GM18507 (cell line): ENCODE data around the gene HTR1D.
"Not testable (repeated sequence)": the region's sequence is repeated elsewhere in the genome, so short reads cannot be mapped to it uniquely, and the experiment has no call there.

Experiments
- DNase-seq: peaks from one replicate; pipeline ENCODE4 v3.0.0; 2011; ENCODE audit warnings: low read depth; ENCODE audit not compliant: insufficient read length; ENCODE audit errors: extremely low spot score
- FAIRE-seq: peaks from 2 replicates; lab custom pipeline; 2011; peaks lifted over from hg19 to GRCh38; lab: Jason Lieb, UNC

The HTR1D gene

GRCh38 chr1:23217421-23218115 lies at the start of gene HTR1D:
Gene HTR1D (minus strand): TSS chr1:23217502. CDS start chr1:23194219, 23,283 bp downstream.
- no peak for DNase-seq
- no peak for FAIRE-seq

- no peak for FAIRE-seq
- DNase-seq = no peak
Observed at GRCh38 chr1:23263380-23263887, 46.1 kb upstream of the HTR1D start.

- not testable (repeated sequence) for DNase-seq, FAIRE-seq
Observed at GRCh38 chr1:23258082-23258481, 40.8 kb upstream of the HTR1D start.

GRCh38 chr1:23257371-23257770 lies 40.1 kb upstream of the HTR1D start:
- FAIRE-seq, DNase-seq: not testable (repeated sequence)

- DNase-seq (no peak), FAIRE-seq (no peak)
Observed at GRCh38 chr1:23254584-23254983, 37.3 kb upstream of the HTR1D start.

GRCh38 chr1:23251812-23252211 lies 34.5 kb upstream of the HTR1D start:
- DNase-seq (no peak), FAIRE-seq (no peak)

GRCh38 chr1:23249787-23250454 lies 32.6 kb upstream of the HTR1D start:
- DNase-seq (no peak), FAIRE-seq (no peak)

GRCh38 chr1:23247276-23247675 lies 30.0 kb upstream of the HTR1D start:
- FAIRE-seq (no peak), DNase-seq (no peak)

GRCh38 chr1:23246274-23246673 lies 29.0 kb upstream of the HTR1D start:
- FAIRE-seq (no peak), DNase-seq (no peak)

- no peak for DNase-seq
- no peak for FAIRE-seq
Observed at GRCh38 chr1:23244256-23244761, 27.0 kb upstream of the HTR1D start.

- no peak for DNase-seq
- no peak for FAIRE-seq
Observed at GRCh38 chr1:23242414-23242813, 25.1 kb upstream of the HTR1D start.

GRCh38 chr1:23239638-23240295 lies 22.5 kb upstream of the HTR1D start:
- no peak for FAIRE-seq
- DNase-seq = no peak

GRCh38 chr1:23238565-23238964 lies 21.3 kb upstream of the HTR1D start:
- no peak for FAIRE-seq

GRCh38 chr1:23237508-23237907 lies 20.2 kb upstream of the HTR1D start:
- no peak for FAIRE-seq
- DNase-seq = no peak

More at GRCh38 chr1:23238565-23238964, 21.3 kb upstream of the HTR1D start:
- DNase-seq = no peak

- DNase-seq (no peak), FAIRE-seq (no peak)
Observed at GRCh38 chr1:23227806-23228205, 10.5 kb upstream of the HTR1D start.

- no peak for FAIRE-seq
- no peak for DNase-seq
Observed at GRCh38 chr1:23224739-23225648, 7.7 kb upstream of the HTR1D start.

- FAIRE-seq, DNase-seq: not testable (repeated sequence)
Observed at GRCh38 chr1:23223963-23224362, 6.7 kb upstream of the HTR1D start.

- DNase-seq, FAIRE-seq: not testable (repeated sequence)
Observed at GRCh38 chr1:23223490-23223951, 6.2 kb upstream of the HTR1D start.

GRCh38 chr1:23222742-23223141 lies 5.4 kb upstream of the HTR1D start:
- DNase-seq (no peak), FAIRE-seq (no peak)
